HG03064 (cell line): ENCODE data around the gene LRP1.

Experiments
- ATAC-seq: cut with Tn5 transposase; IDR thresholded peaks from one replicate; pipeline ENCODE4 v1.9.1; 2021; ENCODE audit warnings: low read depth; ENCODE audit not compliant: unreplicated experiment

The LRP1 gene

GRCh38 chr12:57218030-57218853 is 90.0 kb downstream of the LRP1 start:
- ATAC-seq = no peak

- no peak for ATAC-seq
Observed at GRCh38 chr12:57219205-57219992, 91.1 kb downstream of the LRP1 start.

- no peak for ATAC-seq
Observed at GRCh38 chr12:57219993-57220754, 91.9 kb downstream of the LRP1 start.

GRCh38 chr12:57220770-57221168 is 92.5 kb downstream of the LRP1 start:
- ATAC-seq = no peak

DNA sequence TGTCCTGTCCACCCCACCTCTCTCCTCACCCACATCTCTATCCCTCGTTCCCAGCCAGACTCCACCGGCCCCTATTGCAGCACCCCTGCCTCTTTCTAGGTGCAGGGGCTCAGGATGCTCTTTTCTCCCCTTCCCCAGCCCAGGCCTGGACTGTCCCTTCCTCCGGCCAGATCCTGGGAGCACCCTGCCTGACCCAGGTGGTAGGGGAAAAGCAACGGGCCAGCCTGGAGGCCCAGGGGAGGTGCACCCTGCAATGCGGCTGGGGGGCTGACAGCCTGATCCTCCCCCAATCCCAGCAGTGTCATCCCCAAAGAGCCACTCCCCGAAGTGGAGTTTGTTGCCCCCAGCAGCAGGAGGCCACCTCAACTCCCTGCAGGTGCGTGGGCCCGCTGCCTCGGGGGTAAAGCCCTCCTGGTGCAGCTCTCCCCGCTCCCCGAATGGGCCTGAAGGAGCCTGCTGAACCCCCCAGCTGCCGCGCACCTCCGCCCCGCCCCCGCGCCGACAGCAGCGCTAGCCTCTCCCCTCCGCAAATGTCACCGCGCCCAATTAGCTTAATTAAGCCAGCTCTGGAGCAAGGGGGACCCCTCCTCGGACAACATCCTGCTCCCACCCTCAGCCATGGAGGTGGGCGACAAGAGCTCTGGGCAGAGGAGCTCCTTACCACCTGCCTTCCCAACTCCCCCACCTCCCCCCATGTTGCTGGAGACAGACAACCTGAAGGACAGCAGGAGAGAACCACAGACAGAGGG is 93.1 kb downstream of the LRP1 start:
- no peak for ATAC-seq

DNA sequence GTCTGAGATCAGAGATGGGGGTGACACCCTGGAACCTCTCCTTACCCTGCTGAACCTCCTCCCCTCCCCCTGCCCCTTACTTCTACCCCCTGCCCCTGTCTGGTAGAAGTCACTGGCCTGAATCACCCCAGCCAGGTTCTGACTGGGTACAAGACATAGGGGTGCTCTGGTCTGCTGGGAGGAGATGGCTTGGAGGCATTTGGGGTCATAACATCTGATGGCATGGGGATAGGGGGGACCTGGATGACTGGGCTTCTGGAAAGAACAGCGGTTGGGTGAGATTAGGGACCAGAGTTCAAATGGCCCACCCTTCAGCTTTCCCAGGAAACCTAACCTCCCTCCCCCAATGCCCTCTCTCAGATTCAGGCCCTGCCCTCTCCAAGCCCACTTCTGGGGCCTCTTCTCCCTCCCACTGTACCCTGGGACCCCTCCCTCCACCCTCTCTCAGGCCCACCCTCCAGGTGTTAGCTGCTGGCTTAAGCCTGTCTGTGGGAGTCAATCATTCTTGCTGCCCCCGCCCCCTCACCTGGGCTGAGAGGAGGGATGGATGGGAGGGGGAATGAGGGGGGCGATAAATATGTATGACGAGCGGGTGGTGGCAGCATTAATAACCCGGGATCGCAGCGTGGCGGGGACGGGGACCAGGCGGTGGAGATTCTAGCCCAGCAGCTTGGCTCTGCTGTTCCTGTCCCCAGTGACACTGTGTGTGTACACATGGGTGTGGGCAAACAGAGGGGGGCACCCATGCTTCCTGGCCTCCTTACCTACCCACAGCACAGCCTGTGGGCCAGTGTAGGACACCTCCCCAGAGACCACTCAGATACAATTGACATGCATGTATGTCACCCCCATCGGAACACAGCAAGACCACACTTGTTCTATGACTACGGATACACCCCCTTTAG is 94.3 kb downstream of the LRP1 start:
- no peak for ATAC-seq

DNA sequence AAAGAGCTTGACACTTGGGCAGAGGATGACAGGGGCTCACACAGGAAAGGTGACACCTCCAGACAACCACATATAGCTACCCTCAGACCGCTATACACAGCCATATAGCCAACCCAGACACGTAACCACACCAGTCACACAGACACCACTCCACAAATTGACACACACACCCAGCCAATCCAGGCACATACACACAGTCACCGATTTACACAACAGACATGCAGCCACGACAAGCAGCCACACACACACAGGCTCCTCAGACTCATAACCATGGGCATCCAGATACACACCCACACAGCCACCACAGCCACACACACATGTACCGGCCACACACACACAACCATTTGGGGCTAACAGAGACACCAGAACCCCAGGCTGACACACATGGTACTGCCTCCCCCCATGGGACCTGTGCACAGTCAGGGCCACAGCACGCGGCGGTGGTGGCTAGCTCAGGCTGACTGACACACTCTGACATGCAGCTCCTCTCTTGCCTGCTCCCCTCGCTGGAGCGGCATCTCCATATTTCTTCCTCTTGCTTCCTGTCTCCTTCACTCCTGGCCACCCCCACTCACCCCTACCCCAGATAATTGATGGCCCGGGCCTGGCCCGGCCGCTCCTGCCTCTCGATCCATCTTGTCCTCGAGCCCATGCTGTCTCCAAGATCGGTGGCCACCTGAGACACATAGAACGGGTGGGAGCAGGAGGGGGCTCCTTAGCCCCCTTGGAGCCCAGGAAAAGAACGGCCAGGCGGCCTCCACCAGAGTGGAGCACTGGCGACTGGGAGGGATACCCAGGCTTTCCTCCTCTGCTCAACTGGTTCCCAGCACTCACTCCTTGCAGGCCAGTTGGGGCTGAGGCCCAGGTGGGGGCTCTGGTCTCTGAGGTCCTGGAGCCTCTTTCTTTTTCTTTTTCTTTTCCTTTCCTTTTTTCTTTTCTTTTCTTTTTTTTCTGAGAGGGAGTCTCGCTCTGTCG is 95.2 kb downstream of the LRP1 start:
- no peak for ATAC-seq

GRCh38 chr12:57224278-57224972 is 96.1 kb downstream of the LRP1 start:
- ATAC-seq = no peak

DNA sequence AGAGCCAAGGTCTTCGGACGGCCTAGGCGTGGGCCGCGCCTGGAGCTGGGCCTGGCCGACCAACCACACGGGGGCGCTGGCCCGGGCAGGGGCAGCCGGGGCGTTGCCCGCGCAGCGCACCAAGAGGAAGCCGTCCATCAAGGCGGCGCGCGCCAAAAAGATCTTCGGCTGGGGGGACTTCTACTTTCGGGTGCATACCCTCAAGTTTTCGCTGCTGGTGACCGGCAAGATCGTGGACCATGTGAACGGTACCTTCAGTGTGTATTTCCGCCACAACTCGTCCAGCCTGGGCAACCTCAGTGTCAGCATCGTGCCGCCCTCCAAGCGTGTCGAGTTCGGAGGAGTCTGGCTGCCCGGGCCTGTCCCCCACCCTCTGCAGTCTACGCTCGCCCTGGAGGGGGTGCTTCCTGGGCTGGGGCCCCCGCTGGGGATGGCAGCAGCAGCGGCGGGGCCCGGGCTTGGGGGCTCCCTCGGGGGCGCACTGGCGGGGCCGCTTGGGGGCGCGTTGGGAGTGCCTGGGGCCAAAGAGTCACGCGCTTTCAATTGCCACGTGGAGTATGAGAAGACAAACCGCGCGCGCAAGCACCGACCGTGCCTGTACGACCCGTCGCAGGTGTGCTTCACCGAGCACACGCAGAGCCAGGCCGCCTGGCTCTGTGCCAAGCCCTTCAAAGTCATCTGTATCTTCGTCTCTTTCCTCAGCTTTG is 96.8 kb downstream of the LRP1 start:
- ATAC-seq = no peak

DNA sequence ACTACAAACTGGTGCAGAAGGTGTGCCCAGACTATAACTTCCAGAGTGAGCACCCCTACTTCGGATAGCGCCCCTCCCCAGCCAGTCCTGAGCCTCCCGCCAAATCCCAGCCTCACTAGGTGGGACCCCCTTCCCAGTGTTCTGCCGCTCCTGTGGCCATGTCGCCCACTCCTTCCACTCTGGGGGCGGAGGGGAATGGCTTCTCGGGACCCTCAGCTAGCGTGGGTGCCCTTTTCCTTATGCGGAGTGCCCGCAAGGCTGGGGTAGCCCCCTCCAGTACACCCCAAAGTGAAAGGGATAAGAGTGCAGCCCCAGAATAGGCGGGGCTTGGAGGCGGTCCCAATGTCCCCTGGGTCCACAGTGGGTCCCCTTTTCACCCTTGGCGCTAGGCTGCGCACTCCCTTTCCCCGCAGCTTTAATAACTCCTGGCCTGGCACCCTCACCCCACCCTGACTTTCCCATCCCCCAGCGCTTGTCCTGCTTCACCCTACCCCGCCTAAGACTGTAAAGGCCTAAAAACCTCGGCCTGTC is 97.5 kb downstream of the LRP1 start:
- no peak for ATAC-seq

DNA sequence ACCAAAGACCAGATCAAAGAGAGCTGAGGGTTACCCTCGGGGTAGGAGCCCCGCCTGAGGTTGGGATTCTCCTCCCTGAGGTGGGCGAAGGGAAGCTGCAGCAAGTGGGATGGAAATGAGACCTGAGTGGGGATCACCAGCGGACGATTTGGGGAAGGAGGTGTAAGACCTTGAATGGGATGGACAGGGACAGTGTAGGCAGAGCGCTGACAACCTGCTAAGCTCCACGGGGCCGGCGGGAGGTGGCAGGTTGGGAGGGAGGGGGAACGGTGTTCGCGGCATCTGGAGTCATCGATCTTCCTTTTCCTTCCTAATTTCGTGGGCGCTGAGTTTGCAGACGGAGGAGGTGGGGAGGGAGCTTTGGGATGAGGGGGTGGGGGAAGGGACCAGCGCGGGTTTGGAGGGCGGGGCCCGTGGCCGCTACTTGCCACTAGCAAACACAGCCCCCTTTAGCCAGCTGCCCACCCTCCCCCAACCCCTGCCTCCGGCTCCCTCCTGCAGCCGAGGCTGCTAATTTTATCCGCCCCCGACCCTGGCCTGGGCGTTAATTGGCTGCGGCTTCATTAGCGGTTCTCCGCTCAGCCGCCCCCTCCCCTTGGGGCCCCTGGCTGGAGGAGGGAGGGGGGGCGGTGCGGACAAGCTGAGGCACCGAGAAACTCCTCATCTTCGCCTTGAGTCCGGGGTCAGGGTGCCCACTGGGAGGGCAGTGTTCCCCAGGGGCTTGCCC is 98.5 kb downstream of the LRP1 start:
- ATAC-seq = no peak

GRCh38 chr12:57227315-57228115 is 99.2 kb downstream of the LRP1 start:
- no peak for ATAC-seq

DNA sequence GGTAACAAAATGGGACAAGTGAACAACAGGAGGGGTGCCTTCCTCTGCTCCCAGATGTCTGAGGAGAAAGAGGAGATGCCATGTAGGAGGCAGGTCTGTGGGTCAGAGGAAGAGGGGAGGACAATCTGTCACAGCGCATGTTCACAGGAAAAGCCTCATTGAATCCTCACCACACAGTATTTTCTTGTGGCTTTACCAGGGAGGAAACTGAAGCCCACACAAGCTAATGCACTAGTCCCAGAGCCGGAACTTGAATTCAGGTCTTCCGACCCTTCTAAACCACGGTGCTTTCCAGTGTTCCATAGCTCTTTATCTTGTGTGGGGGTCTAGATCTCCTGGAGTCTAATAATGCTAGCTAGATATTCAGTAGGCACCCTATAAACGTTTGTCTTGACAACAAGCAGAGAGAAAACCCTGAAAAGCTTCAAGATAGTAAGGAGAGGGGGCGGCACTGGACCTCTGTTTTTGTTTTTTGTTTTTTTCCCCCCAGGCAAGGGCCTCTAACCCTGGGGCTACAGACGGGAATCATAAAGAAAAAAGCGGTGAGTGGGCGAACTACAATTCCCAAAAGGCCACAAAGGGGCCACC is 100.9 kb downstream of the LRP1 start:
- no peak for ATAC-seq

DNA sequence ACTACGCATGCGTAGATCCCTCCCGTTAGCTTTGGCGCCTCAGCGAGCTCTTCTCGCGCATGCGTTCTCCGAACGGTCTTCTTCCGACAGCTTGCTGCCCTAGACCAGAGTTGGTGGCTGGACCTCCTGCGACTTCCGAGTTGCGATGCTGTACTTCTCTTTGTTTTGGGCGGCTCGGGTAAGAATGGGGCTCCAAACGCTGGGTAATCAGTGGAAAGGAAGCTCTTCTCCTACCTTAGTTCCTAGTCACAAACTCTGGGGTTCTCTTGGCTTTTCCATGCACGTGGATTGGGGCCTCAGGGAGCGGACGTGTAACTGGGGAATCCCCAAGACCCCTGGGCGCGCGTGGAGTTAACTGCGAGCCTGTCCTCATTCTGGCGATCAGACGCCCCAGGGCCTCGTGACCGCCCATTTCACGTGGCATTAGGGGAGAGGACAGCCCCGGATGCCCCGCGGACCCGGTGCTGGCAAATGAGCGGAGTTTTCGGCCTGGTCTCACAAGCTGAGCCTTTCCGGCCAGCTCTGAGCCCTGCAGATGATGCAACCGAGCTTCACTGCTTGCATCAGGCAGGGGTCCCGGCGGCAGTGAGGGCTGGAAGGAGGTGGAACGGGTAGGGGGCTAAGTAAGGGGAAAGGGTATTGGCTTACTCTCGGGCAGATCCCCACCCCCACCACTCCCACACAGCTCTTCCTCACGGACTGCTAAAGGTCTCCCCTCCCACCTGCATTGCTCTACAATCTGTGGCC is 101.5 kb downstream of the LRP1 start, which contains the start of gene SHMT2:
TSS of gene SHMT2 (plus strand) at position 78 of the 747 bp plus-strand sequence. CDS start at position 146, 68 bp downstream.
- ATAC-seq = peak; percentile 37
